Psoas muscle (tissue), 8 donors: Measurements from ENCODE around the gene DYRK3. TPM values are rescaled to one million over a fixed set of nuclear protein-coding genes. Genes with fewer than 3 reads are reported as not detected.

Source experiments
- ATAC-seq, 4 donors: fragments of 200-7000 bp; cut with Tn5 transposase; one replicate each; pipeline ENCODE4 v1.9.1; 2020; ENCODE audit warnings: moderate library complexity in 3 of 4, mild to moderate bottlenecking in 2 of 4
- DNase-seq, 2 donors: peaks; one replicate each; pipeline ENCODE4 v3.0.0-alpha.2; 2020
- H3K27ac ChIP-seq: fragments of 200-600 bp; one replicate; pipeline ENCODE4 v1.8.0; 2022
- H3K27me3 ChIP-seq, 3 donors: fragments of 200-600 bp in 1 of 3; one replicate each; pipeline versions ENCODE4 v1.6.1 to v1.8.0; 2013 to 2022; ENCODE audit warnings: low read length in 2 of 3, mild to moderate bottlenecking in 2 of 3, moderate library complexity in 1 of 3; ENCODE audit not compliant: insufficient read depth in 3 of 3
- H3K36me3 ChIP-seq, 2 donors: fragments of 200-600 bp in 1 of 2; one replicate each; pipeline versions ENCODE4 v1.6.1 to v1.8.0; 2013 to 2022; ENCODE audit warnings: low read depth in 1 of 2, mild to moderate bottlenecking in 1 of 2, moderate library complexity in 1 of 2; ENCODE audit not compliant: insufficient read depth in 1 of 2
- H3K4me1 ChIP-seq: fragments of 200-600 bp; one replicate; pipeline ENCODE4 v1.8.0; 2022
- H3K4me3 ChIP-seq: fragments of 200-600 bp; one replicate; pipeline ENCODE4 v1.8.0; 2022; ENCODE audit warnings: mild to moderate bottlenecking
- H3K9me3 ChIP-seq: fragments of 200-600 bp; one replicate; pipeline ENCODE4 v1.8.0; 2022
- CTCF ChIP-seq: fragments of 200-600 bp; IDR thresholded peaks from one replicate; pipeline ENCODE4 v1.8.0; 2022; ENCODE audit warnings: antibody characterized with exemption
- WGBS, 3 donors: extraction: QIAGEN DNeasy Blood & Tissue Kit; methylation state at CpG; one replicate each; pipeline versions ENCODE4 v1.1.6 to v1.1.7; 2013; 5-methylcytosine and 5-hydroxymethylcytosine counted together
- intact Hi-C, 2 donors: fragments of 100-400 bp; cut with DNase I; formaldehyde crosslinking; loops; one replicate each; pipeline versions ENCODE4 v1.11.0 to v1.14.2; 2022
- polyA plus RNA-seq, 3 donors: library from polyadenylated mRNA; stranded (reverse); fragments of 200-250 nt; gene quantifications; one replicate each; pipeline ENCODE4 v1.2.3, GENCODE V29; 2013
- total RNA-seq, 4 donors: library from RNA; stranded (reverse); fragmentation: NEBNext Ultra II Directional in 2 of 4; extraction: Animal tissue kit (Norgen Biotek cat#: 25700) in 2 of 4; gene quantifications; one replicate each; pipeline versions ENCODE4 v1.2.1 to v1.2.4, GENCODE V29; 2021 to 2023
- donor health status: healthy with polysubstance abuse.
- donor health status: DM: no; HTN: no; CAD: no; lungs with moderate emphysema.
- donor health status: Bipolar disorder and iron deficiency.
- donor health status: healthy.
- donor health status: DM: yes; HTN: yes; CAD: no.
- donor health status: DM: no; HTN: no; CAD: no.
- donor health status: DM: no; HTN: no; CAD: no.
- donor health status: DM: yes; HTN: yes; CAD: no.

Gene DYRK3
- total and polyA plus RNA-seq, 7 donors: 0.25 to 2.0 (median 1.2) TPM

GRCh38 chr1:206651014-206651413 lies 15.7 kb downstream of the DYRK3 start:
- TF ChIP-seq CTCF: no peak
- ATAC-seq (no peak), DNase-seq (no peak)
- Histone ChIP-seq H3K27me3 (no peaks in the 10 kb centered on the region), H3K27ac (no peak overlapping the region), H3K4me1 (peaks cover 4% of the 10 kb centered on the region), H3K4me3 (no peak overlapping the region), H3K36me3 (peaks cover 0 to 3% of the 10 kb centered on the region in 2 donors), H3K9me3 (no peaks in the 10 kb centered on the region)
- 92 to 97% (median 96%) methylated on average over 3 of the region's 3 CpGs for WGBS, 3 donors
- intact Hi-C loops: loop anchor here in 1 of 2 donors (10.0 kb wide), 1 partner anchor 1926 kb away; no protein-coding TSS in a partner anchor

- ATAC-seq: no peak
- H3K36me3 ChIP-seq: peaks cover 0 to 3% of the 10 kb centered on the region in 2 donors
- no peaks in the 10 kb centered on the region for H3K9me3 ChIP-seq
- no peak for DNase-seq
- peaks cover 4% of the 10 kb centered on the region for H3K4me1 ChIP-seq
- H3K27ac ChIP-seq: no peak overlapping the region
- TF ChIP-seq CTCF: no peak
- intact Hi-C loops: loop anchor here in 1 of 2 donors (10.0 kb wide), 1 partner anchor 1927 kb away; no protein-coding TSS in a partner anchor
- H3K27me3 ChIP-seq: no peaks in the 10 kb centered on the region
- H3K4me3 ChIP-seq: no peak overlapping the region
- 95 to 97% (median 95%) methylated on average over 5 of the region's 5 CpGs for WGBS, 3 donors
Observed at GRCh38 chr1:206651958-206652890, 16.9 kb downstream of the DYRK3 start.

GRCh38 chr1:206653715-206654459 lies 18.6 kb downstream of the DYRK3 start:
- no peaks in the 10 kb centered on the region for H3K9me3 ChIP-seq
- no peaks in the 10 kb centered on the region for H3K36me3 ChIP-seq
- DNase-seq (no peak), ATAC-seq (no peak)
- no peak overlapping the region for H3K4me3 ChIP-seq
- peak overlapping the region; percentile 18 for H3K27ac ChIP-seq
- peaks cover 18% of the 10 kb centered on the region for H3K4me1 ChIP-seq
- H3K27me3 ChIP-seq: no peaks in the 10 kb centered on the region
- 72 to 76% (median 72%) methylated on average over 7 of the region's 7 CpGs for WGBS, 3 donors
- no peak for TF ChIP-seq CTCF
- intact Hi-C loops: loop anchor here in 1 of 2 donors (10.0 kb wide), 1 partner anchor 1929 kb away; no protein-coding TSS in a partner anchor

GRCh38 chr1:206654828-206655227 lies 19.5 kb downstream of the DYRK3 start:
- no peak for DNase-seq
- no peak for TF ChIP-seq CTCF
- no peaks in the 10 kb centered on the region for H3K9me3 ChIP-seq
- H3K27ac ChIP-seq: peak overlapping the region; percentile 11
- intact Hi-C loops: loop anchor here (5.0 to 10.0 kb wide), 2 partner anchors 257 to 1930 kb away; no protein-coding TSS in a partner anchor
- H3K4me3 ChIP-seq: no peak overlapping the region
- H3K36me3 ChIP-seq: no peaks in the 10 kb centered on the region
- 77 to 81% (median 79%) methylated on average over 2 of the region's 2 CpGs for WGBS, 3 donors
- peaks cover 24% of the 10 kb centered on the region for H3K4me1 ChIP-seq
- no peaks in the 10 kb centered on the region for H3K27me3 ChIP-seq
- ATAC-seq: no peak
